ENCODE measurements around the gene GSG1.

The GSG1 gene

GRCh38 chr12:13147688-13148484, 44.4 kb upstream of the GSG1 start:
- CTCF ChIA-PET = interaction anchor here (1.1 kb wide), 1 partner anchor 21 kb away, joined by 3 read pairs; no protein-coding TSS in a partner anchor

GRCh38 chr12:13146336-13146938, 43.0 kb upstream of the GSG1 start:
- ChIA-PET CTCF (no interaction called here), POLR2A (no interaction called here)
- DNase-seq (ENCODE audit: extremely low spot score) = no peak
- TF ChIP-seq HDGF (IDR thresholded peaks at IDR 0.05; ENCODE audit: borderline replicate concordance) = no peak
- TF ChIP-seq NFRKB (IDR thresholded peaks at IDR 0.05) = no peak
- TF ChIP-seq SP1 (IDR thresholded peaks at IDR 0.05) = no peak
- no peak for TF ChIP-seq FOXA1 (IDR thresholded peaks at IDR 0.05)
- no peak for TF ChIP-seq CTBP1 (IDR thresholded peaks at IDR 0.05; ENCODE audit: borderline replicate concordance)
- TF ChIP-seq ZNF384 (IDR thresholded peaks at IDR 0.05) = no peak
- TF ChIP-seq PKNOX1 (IDR thresholded peaks at IDR 0.05) = no peak
- no peak for TF ChIP-seq TARDBP (IDR thresholded peaks at IDR 0.05)
- TF ChIP-seq ELF4 (IDR thresholded peaks at IDR 0.05) = no peak
- TF ChIP-seq ARNT (IDR thresholded peaks at IDR 0.05) = no peak
- no peak for TF ChIP-seq FOXM1 (IDR thresholded peaks at IDR 0.05; ENCODE audit: borderline replicate concordance)
- TF ChIP-seq LEF1 (IDR thresholded peaks at IDR 0.05; ENCODE audit: borderline replicate concordance) = no peak
- no peak for TF ChIP-seq BHLHE40 (IDR thresholded peaks at IDR 0.05; ENCODE audit: borderline replicate concordance)
- no peak for TF ChIP-seq L3MBTL2 (conservative IDR thresholded peaks at IDR 0.05)
- TF ChIP-seq SUZ12 (IDR thresholded peaks at IDR 0.05) = no peak
- no peak for TF ChIP-seq FOXK2 (IDR thresholded peaks at IDR 0.05)

More at GRCh38 chr12:13147688-13148484, 44.4 kb upstream of the GSG1 start:
- no peak for TF ChIP-seq FOXM1 (IDR thresholded peaks at IDR 0.05; ENCODE audit: borderline replicate concordance)
- no peak for DNase-seq (ENCODE audit: extremely low spot score)
- POLR2A ChIA-PET = no interaction called here

GRCh38 chr12:13144266-13144828, 40.9 kb upstream of the GSG1 start:
- TF ChIP-seq HDGF (IDR thresholded peaks at IDR 0.05; ENCODE audit: borderline replicate concordance) (no peak), LEF1 (IDR thresholded peaks at IDR 0.05; ENCODE audit: borderline replicate concordance) (no peak), L3MBTL2 (conservative IDR thresholded peaks at IDR 0.05) (no peak), ZNF384 (IDR thresholded peaks at IDR 0.05) (no peak), FOXK2 (IDR thresholded peaks at IDR 0.05) (no peak), ELF4 (IDR thresholded peaks at IDR 0.05) (no peak), SP1 (IDR thresholded peaks at IDR 0.05) (no peak), CTBP1 (IDR thresholded peaks at IDR 0.05; ENCODE audit: borderline replicate concordance) (no peak), NFRKB (IDR thresholded peaks at IDR 0.05) (no peak), TARDBP (IDR thresholded peaks at IDR 0.05) (no peak), ARNT (IDR thresholded peaks at IDR 0.05) (no peak), SUZ12 (IDR thresholded peaks at IDR 0.05) (no peak), PKNOX1 (IDR thresholded peaks at IDR 0.05) (no peak), BHLHE40 (IDR thresholded peaks at IDR 0.05; ENCODE audit: borderline replicate concordance) (no peak), FOXA1 (IDR thresholded peaks at IDR 0.05) (no peak)
- no peak for DNase-seq (ENCODE audit: extremely low spot score)
- ChIA-PET CTCF (no interaction called here), POLR2A (no interaction called here)

GRCh38 chr12:13142747-13143146, 39.3 kb upstream of the GSG1 start:
- DNase-seq (ENCODE audit: extremely low spot score) = no peak
- POLR2A ChIA-PET = no interaction called here
- TF ChIP-seq FOXM1 (IDR thresholded peaks at IDR 0.05; ENCODE audit: borderline replicate concordance) = no peak
- no peak for TF ChIP-seq SP1 (IDR thresholded peaks at IDR 0.05)
- TF ChIP-seq LEF1 (IDR thresholded peaks at IDR 0.05; ENCODE audit: borderline replicate concordance) = no peak
- CTCF ChIA-PET = interaction anchor here (1.2 kb wide), 1 partner anchor 68 kb away, joined by 3 read pairs; no protein-coding TSS in a partner anchor

- CTCF ChIA-PET = interaction anchor here (1.2 kb wide), 1 partner anchor 69 kb away, joined by 3 read pairs; no protein-coding TSS in a partner anchor
- TF ChIP-seq FOXA1 (IDR thresholded peaks at IDR 0.05) = no peak
- no peak for TF ChIP-seq HDGF (IDR thresholded peaks at IDR 0.05; ENCODE audit: borderline replicate concordance)
- no peak for TF ChIP-seq LEF1 (IDR thresholded peaks at IDR 0.05; ENCODE audit: borderline replicate concordance)
- TF ChIP-seq SUZ12 (IDR thresholded peaks at IDR 0.05) = no peak
- no peak for TF ChIP-seq L3MBTL2 (conservative IDR thresholded peaks at IDR 0.05)
- no peak for TF ChIP-seq BHLHE40 (IDR thresholded peaks at IDR 0.05; ENCODE audit: borderline replicate concordance)
- TF ChIP-seq ELF4 (IDR thresholded peaks at IDR 0.05) = no peak
- no peak for TF ChIP-seq ZNF384 (IDR thresholded peaks at IDR 0.05)
- no peak for TF ChIP-seq ARNT (IDR thresholded peaks at IDR 0.05)
- TF ChIP-seq TARDBP (IDR thresholded peaks at IDR 0.05) = no peak
- TF ChIP-seq NFRKB (IDR thresholded peaks at IDR 0.05) = no peak
- TF ChIP-seq FOXK2 (IDR thresholded peaks at IDR 0.05) = no peak
- TF ChIP-seq CTBP1 (IDR thresholded peaks at IDR 0.05; ENCODE audit: borderline replicate concordance) = no peak
- TF ChIP-seq SP1 (IDR thresholded peaks at IDR 0.05) = no peak
- no peak for TF ChIP-seq PKNOX1 (IDR thresholded peaks at IDR 0.05)
- TF ChIP-seq FOXM1 (IDR thresholded peaks at IDR 0.05; ENCODE audit: borderline replicate concordance) = no peak
- POLR2A ChIA-PET = interaction anchor here (0.5 kb wide), 1 partner anchor 414 kb away, joined by 3 read pairs; no protein-coding TSS in a partner anchor
- DNase-seq (ENCODE audit: extremely low spot score) = no peak
Measured at GRCh38 chr12:13141686-13142085, 38.2 kb upstream of the GSG1 start.

All from HEK293T (cell line).